Measurements from ENCODE around the gene IFRD2. TPM values are rescaled to one million over a fixed set of nuclear protein-coding genes. Genes with fewer than 3 reads are reported as not detected.

Gene IFRD2
- total and polyA plus RNA-seq, 2 donors (not counting 1 experiment from before 2014, with no cell fraction given): 28.1 to 51.0 TPM

- H3K79me2 ChIP-seq (ENCODE audit: control insufficient read depth, insufficient read depth, low read length): no peaks in the 10 kb centered on the region
- TF ChIP-seq EZH2 (IDR thresholded peaks at IDR 0.05; ENCODE audit: low read length, missing control alignments) (no peak), CTCF (conservative IDR thresholded peaks at IDR 0.05 in 1 of 2, IDR thresholded peaks at IDR 0.05 in 1 of 2; ENCODE audit: low read depth in 1 of 2, low read length in 2 of 2) (no peak)
- H3K27ac ChIP-seq (ENCODE audit: insufficient read depth, low read length): peak overlapping the region; percentile 82
- peak in 1 of 2 donors; percentile 57 for DNase-seq (ENCODE audit: low read depth in 2 of 2)
- no peaks in the 10 kb centered on the region for H3K9me3 ChIP-seq (ENCODE audit: control insufficient read depth, insufficient read depth, low read depth, low read length)
- H3K36me3 ChIP-seq (ENCODE audit: control insufficient read depth, insufficient read depth, low read length): peaks cover 2% of the 10 kb centered on the region
- H3K9ac ChIP-seq (ENCODE audit: insufficient read depth, low read length): peak overlapping the region; percentile 68
- no peaks in the 10 kb centered on the region for H3K27me3 ChIP-seq (ENCODE audit: control insufficient read depth, insufficient read depth, low read length)
- peaks cover 15% of the 10 kb centered on the region for H3K4me1 ChIP-seq (ENCODE audit: control insufficient read depth, extremely low read depth, insufficient read depth, low read length)
- H3K4me3 ChIP-seq (replicated peaks in 1 of 4; ENCODE audit: control extremely low read depth in 1 of 4, insufficient read depth in 1 of 4, low read depth in 3 of 4, low read length in 4 of 4): peak overlapping the region; percentile 39 to 60 (median 48)
- no peaks in the 10 kb centered on the region for H4K20me1 ChIP-seq (ENCODE audit: control insufficient read depth, extremely low read depth, insufficient read depth, low read length)
- H3K4me2 ChIP-seq (ENCODE audit: extremely low read depth, insufficient read depth, low read length): peak overlapping the region; percentile 89
- H2AFZ ChIP-seq (ENCODE audit: low read length): peak overlapping the region; percentile 60
Measured at GRCh38 chr3:50299929-50300680, 7.9 kb upstream of the IFRD2 start.

GRCh38 chr3:50299638-50299928, 7.4 kb upstream of the IFRD2 start:
- no peak for DNase-seq (ENCODE audit: low read depth in 2 of 2)
- Histone ChIP-seq H3K4me1 (ENCODE audit: control insufficient read depth, extremely low read depth, insufficient read depth, low read length) (peaks cover 15% of the 10 kb centered on the region), H3K4me2 (ENCODE audit: extremely low read depth, insufficient read depth, low read length) (peak overlapping the region; percentile 89), H3K79me2 (ENCODE audit: control insufficient read depth, insufficient read depth, low read length) (no peaks in the 10 kb centered on the region), H2AFZ (ENCODE audit: low read length) (peak overlapping the region; percentile 60), H3K36me3 (ENCODE audit: control insufficient read depth, insufficient read depth, low read length) (peaks cover 2% of the 10 kb centered on the region), H4K20me1 (ENCODE audit: control insufficient read depth, extremely low read depth, insufficient read depth, low read length) (no peaks in the 10 kb centered on the region), H3K4me3 (replicated peaks in 1 of 4; ENCODE audit: control extremely low read depth in 1 of 4, insufficient read depth in 1 of 4, low read depth in 3 of 4, low read length in 4 of 4) (peak overlapping the region; percentile 39 to 60 (median 48)), H3K27ac (ENCODE audit: insufficient read depth, low read length) (peak overlapping the region; percentile 82), H3K9me3 (ENCODE audit: control insufficient read depth, insufficient read depth, low read depth, low read length) (no peaks in the 10 kb centered on the region), H3K27me3 (ENCODE audit: control insufficient read depth, insufficient read depth, low read length) (no peaks in the 10 kb centered on the region), H3K9ac (ENCODE audit: insufficient read depth, low read length) (peak overlapping the region; percentile 68)
- TF ChIP-seq EZH2 (IDR thresholded peaks at IDR 0.05; ENCODE audit: low read length, missing control alignments) (no peak), CTCF (conservative IDR thresholded peaks at IDR 0.05 in 1 of 2, IDR thresholded peaks at IDR 0.05 in 1 of 2; ENCODE audit: low read depth in 1 of 2, low read length in 2 of 2) (no peak)

- Histone ChIP-seq H3K4me3 (replicated peaks in 1 of 4; ENCODE audit: control extremely low read depth in 1 of 4, insufficient read depth in 1 of 4, low read depth in 3 of 4, low read length in 4 of 4) (peak within 1 kb of the TSS; percentile 65 to 92 (median 88)), H3K27me3 (ENCODE audit: control insufficient read depth, insufficient read depth, low read length) (no peaks in the 10 kb centered on the region), H3K4me1 (ENCODE audit: control insufficient read depth, extremely low read depth, insufficient read depth, low read length) (peaks cover 15% of the 10 kb centered on the region), H3K9ac (ENCODE audit: insufficient read depth, low read length) (peak within 1 kb of the TSS; percentile 84), H3K4me2 (ENCODE audit: extremely low read depth, insufficient read depth, low read length) (peak within 1 kb of the TSS; percentile 93), H3K9me3 (ENCODE audit: control insufficient read depth, insufficient read depth, low read depth, low read length) (no peaks in the 10 kb centered on the region), H3K36me3 (ENCODE audit: control insufficient read depth, insufficient read depth, low read length) (peaks cover 2% of the 10 kb centered on the region), H3K27ac (ENCODE audit: insufficient read depth, low read length) (peak within 1 kb of the TSS; percentile 92), H2AFZ (ENCODE audit: low read length) (peak within 1 kb of the TSS; percentile 96), H3K79me2 (ENCODE audit: control insufficient read depth, insufficient read depth, low read length) (no peaks in the 10 kb centered on the region), H4K20me1 (ENCODE audit: control insufficient read depth, extremely low read depth, insufficient read depth, low read length) (no peaks in the 10 kb centered on the region)
- DNase-seq (ENCODE audit: low read depth in 2 of 2): peak; percentile 99 to 100
- TF ChIP-seq EZH2 (IDR thresholded peaks at IDR 0.05; ENCODE audit: low read length, missing control alignments) (no peak), CTCF (conservative IDR thresholded peaks at IDR 0.05 in 1 of 2, IDR thresholded peaks at IDR 0.05 in 1 of 2; ENCODE audit: low read depth in 1 of 2, low read length in 2 of 2) (peak in 1 of 2 donors; percentile 2)
Measured at GRCh38 chr3:50298836-50299637, 6.8 kb upstream of the IFRD2 start, which contains the start of the genes HYAL3 and NAA80. HYAL3 (minus strand) TSS chr3:50299405; CDS start chr3:50295602, 3,803 bp downstream. NAA80 (minus strand) TSS chr3:50299405; CDS start chr3:50297463, 1,942 bp downstream.
